Panc1 (cell line): ENCODE measurements around the gene LZTS2.

Experiments used
- CTCF ChIP-seq: fragments of 450-650 bp; IDR thresholded peaks from 2 replicates; pipeline ENCODE4 v1.5.1; 2017; ENCODE audit warnings: mild to moderate bottlenecking
- POLR2AphosphoS5 ChIP-seq: IDR thresholded peaks from 2 replicates; pipeline ENCODE4 v1.6.1; 2012; ENCODE audit warnings: mild to moderate bottlenecking, low read depth, low read length, moderate library complexity
- REST ChIP-seq, 2 experiments: IDR thresholded peaks; 2 replicates each; pipeline ENCODE4 v1.6.1; 2011 to 2012; ENCODE audit warnings: low read depth in 2 of 2, control low read depth in 1 of 2, low read length in 1 of 2, mild to moderate bottlenecking in 1 of 2, moderate library complexity in 1 of 2; ENCODE audit not compliant: insufficient read depth in 1 of 2

GRCh38 chr10:101030496-101031127 is 31.0 kb downstream of the LZTS2 start:
- TF ChIP-seq CTCF (no peak), REST (IDR thresholded peaks at IDR 0.05; ENCODE audit: insufficient read depth in 1 of 2, low read depth in 2 of 2, low read length in 1 of 2) (no peak), POLR2AphosphoS5 (no peak)
